Activated naive CD8-positive, alpha-beta T cell treated with anti-CD3 and anti-CD28 coated beads, Interleukin-2, amount 10 ng/mL, durations not matched to agents 7 days and 5 days (primary cell): Measurements from ENCODE around the gene CAV2. TPM values are rescaled to one million over a fixed set of nuclear protein-coding genes. Genes with fewer than 3 reads are reported as not detected.

Experiments
- ATAC-seq: fragments of 150-1000 bp; cut with Tn5 transposase; one replicate; pipeline ENCODE4 v1.10.0; 2021; ENCODE audit warnings: low read depth, moderate library complexity
- POLR2A ChIA-PET: fragments of 350-600 bp; sonication (Branson Sonifier 250); formaldehyde crosslinking; loops from one replicate; lab custom pipeline; 2021; ENCODE audit warnings: antibody characterized with exemption; lab: Charles Lee
- DNase-seq: peaks from one replicate; pipeline ENCODE4 v3.0.0; 2021
- H3K27ac Mint-ChIP-seq: one replicate; pipeline ENCODE4 v1.8.0; 2022; ENCODE audit warnings: mild to moderate bottlenecking, mixed read lengths
- H3K27me3 Mint-ChIP-seq: one replicate; pipeline ENCODE4 v1.8.0; 2022; ENCODE audit warnings: mild to moderate bottlenecking, moderate library complexity, mixed read lengths
- H3K36me3 Mint-ChIP-seq: one replicate; pipeline ENCODE4 v1.8.0; 2021; ENCODE audit warnings: mild to moderate bottlenecking, mixed read lengths
- H3K4me1 Mint-ChIP-seq: one replicate; pipeline ENCODE4 v1.8.0; 2021; ENCODE audit warnings: mixed read lengths
- H3K4me3 Mint-ChIP-seq: one replicate; pipeline ENCODE4 v1.8.0; 2022; ENCODE audit warnings: mild to moderate bottlenecking, moderate library complexity, mixed read lengths
- H3K9me3 Mint-ChIP-seq: one replicate; pipeline ENCODE4 v1.8.0; 2021; ENCODE audit warnings: mixed read lengths
- total RNA-seq, 2 experiments: library from RNA; stranded (reverse); gene quantifications; one replicate each; pipeline ENCODE4 v1.2.3, GENCODE V29; 2021

Gene CAV2
- total RNA-seq, 2 experiments from 2014 or later = not detected

DNA sequence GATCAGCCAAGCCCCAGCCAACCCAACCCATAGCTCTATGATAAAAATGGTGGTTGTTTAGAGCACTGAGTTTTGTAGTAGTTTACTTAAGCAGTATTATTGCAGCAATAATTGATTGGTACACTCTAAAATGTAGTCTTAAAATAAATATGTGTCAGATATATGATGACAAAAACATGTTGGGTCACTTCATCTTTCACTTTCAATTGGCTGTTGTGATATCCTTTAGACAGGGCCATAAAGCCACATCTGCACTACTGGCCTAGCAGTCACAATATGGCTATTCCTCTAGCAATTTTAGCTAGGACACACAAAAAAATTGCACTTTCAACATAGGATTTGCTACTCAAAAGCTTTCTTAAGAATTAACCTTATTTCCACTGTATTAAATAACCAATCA is 19.4 kb downstream of the CAV2 start:
- H3K4me1 Mint-ChIP-seq = no peaks in the 10 kb centered on the region
- DNase-seq (no peak), ATAC-seq (no peak)
- H3K36me3 Mint-ChIP-seq = no peaks in the 10 kb centered on the region
- no peaks in the 10 kb centered on the region for H3K9me3 Mint-ChIP-seq
- POLR2A ChIA-PET = no interaction called here
- H3K4me3 Mint-ChIP-seq = no peak overlapping the region
- peaks cover 29% of the 10 kb centered on the region for H3K27me3 Mint-ChIP-seq
- no peak overlapping the region for H3K27ac Mint-ChIP-seq

DNA sequence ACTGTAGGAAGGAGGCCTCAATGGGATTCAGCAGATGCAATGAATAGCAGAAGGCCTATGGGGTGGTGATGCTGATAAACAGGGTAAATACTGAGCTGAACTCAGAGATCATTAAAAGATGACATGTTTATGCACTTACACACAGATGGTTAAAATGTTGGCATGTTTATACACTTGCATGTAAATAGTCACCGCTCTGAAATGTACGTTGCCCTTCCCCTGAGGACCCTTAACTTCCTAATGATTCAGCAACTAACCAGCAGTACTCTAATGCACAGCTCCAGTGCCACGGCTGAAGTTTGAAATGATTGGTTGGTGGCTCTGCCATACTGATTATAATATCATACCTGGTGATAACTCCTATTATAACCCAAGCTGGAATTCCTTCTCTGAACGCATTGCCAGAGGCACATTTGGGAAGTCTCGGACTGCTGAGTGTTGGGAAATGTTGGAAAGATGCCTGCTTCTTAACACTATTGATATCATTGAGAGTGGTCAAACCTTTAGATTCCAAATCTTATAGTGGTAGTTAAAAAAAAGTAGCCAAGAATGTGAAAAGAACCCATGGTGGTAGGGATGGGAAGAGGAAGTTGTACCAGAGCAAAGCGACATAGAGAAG is 21.6 kb downstream of the CAV2 start:
- ATAC-seq (no peak), DNase-seq (no peak)
- Mint-ChIP-seq H3K4me3 (no peak overlapping the region), H3K27ac (no peak overlapping the region), H3K27me3 (peaks cover 48% of the 10 kb centered on the region), H3K4me1 (peaks cover 11% of the 10 kb centered on the region), H3K36me3 (no peaks in the 10 kb centered on the region), H3K9me3 (no peaks in the 10 kb centered on the region)
- POLR2A ChIA-PET = no interaction called here

DNA sequence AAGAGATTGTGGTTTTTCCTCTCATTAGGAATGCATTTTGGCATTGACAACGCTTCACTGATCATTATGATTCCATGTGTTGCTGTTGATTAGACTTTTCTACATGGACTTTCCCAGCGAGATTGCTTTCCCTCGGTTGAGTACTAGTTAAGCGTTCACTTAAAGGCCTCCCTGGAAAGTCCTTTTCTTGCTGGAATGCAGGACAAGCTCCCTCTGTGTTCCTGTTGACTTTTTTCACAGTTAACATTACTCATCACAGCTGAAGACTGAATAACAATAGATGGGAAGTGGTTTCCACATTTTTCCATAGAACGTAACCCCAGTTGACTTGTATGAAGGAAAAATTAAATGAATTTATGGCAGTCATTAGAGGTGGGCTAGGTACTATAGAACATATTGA is 22.7 kb downstream of the CAV2 start:
- no peaks in the 10 kb centered on the region for H3K9me3 Mint-ChIP-seq
- no peak overlapping the region for H3K4me3 Mint-ChIP-seq
- DNase-seq (no peak), ATAC-seq (no peak)
- H3K4me1 Mint-ChIP-seq = peaks cover 18% of the 10 kb centered on the region
- H3K27ac Mint-ChIP-seq = no peak overlapping the region
- POLR2A ChIA-PET = no interaction called here
- peaks cover 58% of the 10 kb centered on the region for H3K27me3 Mint-ChIP-seq
- no peaks in the 10 kb centered on the region for H3K36me3 Mint-ChIP-seq

DNA sequence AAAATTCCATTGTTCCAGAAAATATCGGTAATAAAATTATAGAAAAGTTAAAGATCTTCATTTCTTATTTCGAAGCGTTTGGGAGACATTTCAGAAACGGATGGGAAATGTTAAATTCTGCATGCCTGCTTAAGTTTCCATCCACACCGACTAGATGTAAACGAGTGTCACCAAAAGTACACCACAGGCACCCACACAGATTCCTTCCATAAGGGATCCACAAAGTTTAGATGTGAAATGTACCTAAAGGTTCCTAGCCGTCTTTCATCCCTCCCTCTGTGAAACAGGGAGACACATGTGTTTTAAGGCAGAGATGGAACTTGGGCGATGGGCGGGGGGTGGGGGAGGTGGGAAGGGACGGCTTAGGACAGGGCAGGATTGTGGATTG is 24.7 kb downstream of the CAV2 start:
- peaks cover 18% of the 10 kb centered on the region for H3K4me1 Mint-ChIP-seq
- H3K4me3 Mint-ChIP-seq = peak overlapping the region; percentile 22
- no peaks in the 10 kb centered on the region for H3K9me3 Mint-ChIP-seq
- DNase-seq (no peak), ATAC-seq (no peak)
- peaks cover 75% of the 10 kb centered on the region for H3K27me3 Mint-ChIP-seq
- POLR2A ChIA-PET = no interaction called here
- H3K27ac Mint-ChIP-seq = no peak overlapping the region
- H3K36me3 Mint-ChIP-seq = no peaks in the 10 kb centered on the region

DNA sequence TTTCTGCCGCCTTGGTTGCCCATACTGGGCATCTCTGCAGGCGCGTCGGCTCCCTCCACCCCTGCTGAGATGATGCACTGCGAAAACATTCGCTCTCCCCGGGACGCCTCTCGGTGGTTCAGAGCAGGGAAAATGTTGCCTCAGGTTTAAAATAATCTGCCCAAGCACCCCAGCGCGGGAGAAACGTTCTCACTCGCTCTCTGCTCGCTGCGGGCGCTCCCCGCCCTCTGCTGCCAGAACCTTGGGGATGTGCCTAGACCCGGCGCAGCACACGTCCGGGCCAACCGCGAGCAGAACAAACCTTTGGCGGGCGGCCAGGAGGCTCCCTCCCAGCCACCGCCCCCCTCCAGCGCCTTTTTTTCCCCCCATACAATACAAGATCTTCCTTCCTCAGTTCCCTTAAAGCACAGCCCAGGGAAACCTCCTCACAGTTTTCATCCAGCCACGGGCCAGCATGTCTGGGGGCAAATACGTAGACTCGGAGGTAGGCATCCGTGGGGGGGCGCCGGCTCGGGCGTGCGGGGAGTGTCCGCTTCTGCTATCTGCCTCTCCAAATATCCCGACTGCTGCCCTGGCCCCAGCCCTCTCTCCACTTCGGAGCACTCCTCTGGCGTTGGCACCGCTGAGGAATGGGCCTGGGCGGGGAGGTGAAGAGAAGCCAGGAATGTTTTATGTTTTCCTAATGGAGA is 25.2 kb downstream of the CAV2 start, which contains the start of gene CAV1:
Gene CAV1 (plus strand): TSS at position 428 of the 689 bp plus-strand sequence. CDS start 27 bp downstream, at position 455.
- H3K27me3 Mint-ChIP-seq = peaks cover 76% of the 10 kb centered on the region
- no peaks in the 10 kb centered on the region for H3K36me3 Mint-ChIP-seq
- POLR2A ChIA-PET = no interaction called here
- H3K27ac Mint-ChIP-seq = peak within 1 kb of the TSS; percentile 17
- ATAC-seq = peak; percentile 23
- no peaks in the 10 kb centered on the region for H3K9me3 Mint-ChIP-seq
- peaks cover 18% of the 10 kb centered on the region for H3K4me1 Mint-ChIP-seq
- peak; percentile 43 for DNase-seq
- peak within 1 kb of the TSS; percentile 87 for H3K4me3 Mint-ChIP-seq

DNA sequence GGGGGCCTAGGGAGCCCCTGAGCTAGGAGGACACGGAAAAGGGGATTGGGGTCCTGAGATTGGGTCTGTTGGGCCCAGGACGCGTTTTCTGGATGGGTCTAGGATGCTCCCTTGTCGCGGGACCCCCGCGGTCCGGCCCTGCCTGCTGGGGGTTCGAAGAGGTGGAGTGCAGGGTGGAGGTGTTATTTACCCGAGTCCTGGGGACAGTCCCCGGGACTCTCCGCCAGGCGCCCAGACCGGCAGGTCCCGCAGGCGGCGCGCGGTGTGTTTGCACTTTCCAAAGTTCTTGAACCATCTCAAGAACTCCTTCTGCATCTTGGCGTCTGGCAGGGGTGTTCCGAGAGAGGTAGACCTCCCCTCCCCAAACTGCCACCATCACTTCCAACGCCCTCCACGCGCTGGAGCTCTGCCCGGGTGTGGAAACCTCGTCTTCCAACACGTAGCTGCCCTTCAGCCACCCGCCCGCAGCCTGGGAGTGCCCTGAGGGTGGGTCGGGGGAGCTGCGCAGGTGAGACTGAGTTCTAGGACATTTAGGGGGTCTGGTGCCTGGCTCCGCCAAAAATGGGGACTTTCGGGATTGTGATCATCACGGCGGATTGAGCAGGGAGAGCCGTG is 25.9 kb downstream of the CAV2 start:
- peaks cover 74% of the 10 kb centered on the region for H3K27me3 Mint-ChIP-seq
- ATAC-seq (no peak), DNase-seq (peak; percentile 54)
- POLR2A ChIA-PET = interaction anchor here (0.6 kb wide), 1 partner anchor 12 kb away, joined by 4 read pairs; no protein-coding TSS in a partner anchor
- no peaks in the 10 kb centered on the region for H3K9me3 Mint-ChIP-seq
- H3K4me1 Mint-ChIP-seq = peaks cover 18% of the 10 kb centered on the region
- no peaks in the 10 kb centered on the region for H3K36me3 Mint-ChIP-seq
- H3K4me3 Mint-ChIP-seq = peak overlapping the region; percentile 87
- peak overlapping the region; percentile 17 for H3K27ac Mint-ChIP-seq

DNA sequence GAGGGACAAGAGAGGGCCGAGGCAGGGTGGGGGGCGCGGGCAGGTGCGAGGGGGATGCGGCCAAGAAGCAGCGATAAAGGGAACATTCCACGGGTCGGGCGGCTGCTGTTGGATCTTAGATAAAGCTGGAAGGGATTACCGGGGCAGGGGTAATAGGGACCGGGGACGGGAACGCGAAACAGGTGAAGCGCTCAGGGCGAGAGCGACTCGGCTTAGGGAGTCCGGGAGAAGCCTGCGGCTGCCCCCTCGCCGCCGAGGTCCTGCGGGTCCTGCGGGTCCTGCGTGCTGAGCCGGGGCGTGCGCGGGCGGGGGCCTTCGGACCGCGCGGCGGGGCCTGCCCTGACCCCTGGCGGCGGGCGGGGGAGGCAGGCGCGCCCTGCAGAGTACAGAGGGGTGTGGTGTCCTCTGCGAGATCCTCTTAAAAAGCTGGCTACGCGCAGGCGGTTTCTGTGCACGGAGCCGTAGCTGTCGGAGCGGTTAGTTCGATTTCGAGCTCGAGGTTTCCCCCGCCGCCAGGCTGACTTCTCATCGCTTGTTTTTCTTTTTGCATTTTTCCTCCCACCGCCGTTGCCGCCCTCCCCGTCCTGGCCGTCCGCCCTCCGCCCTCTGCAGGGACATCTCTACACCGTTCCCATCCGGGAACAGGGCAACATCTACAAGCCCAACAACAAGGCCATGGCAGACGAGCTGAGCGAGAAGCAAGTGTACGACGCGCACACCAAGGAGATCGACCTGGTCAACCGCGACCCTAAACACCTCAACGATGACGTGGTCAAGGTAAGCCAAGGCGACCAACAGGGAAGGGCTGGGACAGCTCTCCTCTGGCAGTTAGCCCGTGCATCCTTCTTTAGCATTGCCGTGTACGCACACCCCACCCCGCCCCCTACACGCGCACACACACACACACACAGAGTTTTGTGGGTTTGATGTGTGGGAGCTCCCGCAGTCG is 26.6 kb downstream of the CAV2 start:
- peaks cover 18% of the 10 kb centered on the region for H3K4me1 Mint-ChIP-seq

DNA sequence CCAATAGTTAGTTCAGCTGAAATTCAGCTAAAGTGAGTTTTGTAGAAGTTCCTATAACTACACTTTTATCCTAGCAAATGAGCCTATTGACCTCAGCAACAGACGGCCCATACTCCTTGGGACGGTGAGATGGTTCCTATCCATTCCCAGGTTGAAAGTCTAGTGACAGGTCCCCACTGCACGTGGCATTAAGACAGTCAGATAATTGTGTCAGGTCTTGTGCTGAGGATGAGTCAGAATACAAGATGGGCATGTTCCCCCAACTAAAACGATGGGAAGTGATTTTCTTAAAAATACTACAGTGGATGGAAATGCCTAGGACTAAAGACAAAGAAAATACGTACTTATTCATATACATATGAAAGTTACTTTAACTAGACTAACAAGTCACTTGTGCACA is 27.4 kb downstream of the CAV2 start:
- ATAC-seq (no peak), DNase-seq (no peak)
- Mint-ChIP-seq H3K4me1 (peaks cover 18% of the 10 kb centered on the region), H3K36me3 (no peaks in the 10 kb centered on the region), H3K9me3 (no peaks in the 10 kb centered on the region), H3K27me3 (peaks cover 69% of the 10 kb centered on the region), H3K4me3 (peak overlapping the region; percentile 87), H3K27ac (no peak overlapping the region)
- POLR2A ChIA-PET = no interaction called here

More for the DNA sequence above, 26.6 kb downstream of the CAV2 start:
- H3K4me3 Mint-ChIP-seq = peak overlapping the region; percentile 87
- ATAC-seq = peak; percentile 95
- H3K36me3 Mint-ChIP-seq = no peaks in the 10 kb centered on the region
- peaks cover 73% of the 10 kb centered on the region for H3K27me3 Mint-ChIP-seq
- POLR2A ChIA-PET = interaction anchor here (0.6 kb wide), 1 partner anchor 11 kb away, joined by 4 read pairs; no protein-coding TSS in a partner anchor
- peak overlapping the region; percentile 17 for H3K27ac Mint-ChIP-seq
- DNase-seq = peak; percentile 82
- H3K9me3 Mint-ChIP-seq = no peaks in the 10 kb centered on the region

DNA sequence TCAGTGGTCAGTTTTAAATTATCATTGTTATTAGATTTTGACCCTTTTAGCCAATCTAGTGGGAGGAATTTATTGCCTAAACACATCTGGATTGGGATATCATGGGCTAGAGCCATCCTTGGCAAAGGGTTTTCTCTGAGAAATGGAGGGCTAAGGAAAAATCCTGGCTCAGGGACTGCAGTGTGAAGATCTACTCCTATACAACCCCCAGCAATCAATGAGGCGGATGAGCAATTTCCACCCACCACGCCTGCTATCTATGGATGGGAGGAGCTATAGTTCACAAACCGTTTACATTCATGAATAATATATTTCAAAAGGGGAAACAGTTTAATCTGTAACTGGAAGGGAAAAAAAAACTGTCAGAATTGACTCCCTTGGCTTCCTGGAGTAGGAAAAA is 28.0 kb downstream of the CAV2 start:
- ATAC-seq (no peak), DNase-seq (no peak)
- H3K36me3 Mint-ChIP-seq = no peaks in the 10 kb centered on the region
- peaks cover 18% of the 10 kb centered on the region for H3K4me1 Mint-ChIP-seq
- no peak overlapping the region for H3K27ac Mint-ChIP-seq
- no peaks in the 10 kb centered on the region for H3K9me3 Mint-ChIP-seq
- POLR2A ChIA-PET = no interaction called here
- no peak overlapping the region for H3K4me3 Mint-ChIP-seq
- H3K27me3 Mint-ChIP-seq = peaks cover 72% of the 10 kb centered on the region

DNA sequence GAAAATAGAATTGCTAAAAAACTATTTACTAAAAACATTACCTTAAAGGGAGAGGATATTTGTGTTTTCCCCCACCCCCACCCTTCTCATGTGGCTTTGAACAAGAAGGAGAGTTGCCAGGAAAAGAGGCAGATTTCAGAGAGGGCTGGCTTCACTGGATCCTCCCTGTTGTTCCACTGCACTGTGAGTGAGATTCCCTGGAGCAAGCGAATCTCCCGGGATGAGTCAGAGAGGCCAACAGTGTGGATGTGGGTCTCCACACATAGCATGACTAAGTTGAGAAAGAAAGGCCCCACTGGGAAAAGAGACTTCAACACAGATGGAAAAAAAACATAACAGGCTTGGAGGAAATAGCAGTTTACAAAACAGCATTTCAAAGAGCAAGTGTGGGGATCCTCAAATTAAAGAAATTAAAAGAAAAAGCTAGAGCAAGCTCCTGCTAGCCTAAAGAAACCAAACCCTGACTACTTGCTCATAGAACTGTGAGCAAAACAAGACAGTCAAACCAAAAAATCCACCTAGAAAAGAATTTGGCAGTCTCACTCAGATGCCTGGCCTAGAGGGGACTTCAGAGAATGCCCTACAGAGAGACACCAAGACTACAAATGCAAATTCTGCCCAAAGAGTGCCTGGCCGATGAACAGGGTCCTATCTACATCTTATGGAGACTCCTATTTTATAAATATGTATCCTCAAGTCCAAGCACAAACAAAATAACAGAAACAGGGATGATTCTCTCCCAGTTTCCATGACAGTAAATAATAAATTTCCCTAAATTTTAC is 28.7 kb downstream of the CAV2 start:
- no peak overlapping the region for H3K27ac Mint-ChIP-seq
- POLR2A ChIA-PET = no interaction called here
- H3K9me3 Mint-ChIP-seq = no peaks in the 10 kb centered on the region
- H3K4me3 Mint-ChIP-seq = no peak overlapping the region
- peaks cover 18% of the 10 kb centered on the region for H3K4me1 Mint-ChIP-seq
- no peak for DNase-seq
- ATAC-seq = no peak
- H3K36me3 Mint-ChIP-seq = no peaks in the 10 kb centered on the region
- H3K27me3 Mint-ChIP-seq = peaks cover 67% of the 10 kb centered on the region

DNA sequence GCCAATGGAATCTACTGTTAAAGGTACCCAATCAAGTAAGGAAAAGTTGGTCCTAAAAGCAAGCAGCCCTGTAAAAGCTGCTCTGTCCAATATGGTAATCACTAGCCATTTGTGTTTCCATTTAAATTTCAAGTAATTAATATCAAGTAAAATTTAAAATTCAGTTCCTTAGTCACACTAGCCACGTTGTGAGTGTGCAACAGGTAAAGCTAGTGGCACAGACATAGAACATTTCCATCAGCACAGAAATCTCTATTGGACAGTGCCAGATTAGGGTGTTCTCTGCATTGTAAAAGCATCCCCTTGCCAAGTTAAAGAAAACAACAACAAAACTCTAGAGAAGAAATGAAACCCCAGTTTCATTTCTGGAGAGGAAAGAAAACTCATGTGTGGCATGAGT is 29.7 kb downstream of the CAV2 start:
- ATAC-seq (no peak), DNase-seq (no peak)
- Mint-ChIP-seq H3K4me3 (no peak overlapping the region), H3K4me1 (peaks cover 18% of the 10 kb centered on the region), H3K27ac (no peak overlapping the region), H3K9me3 (no peaks in the 10 kb centered on the region), H3K36me3 (no peaks in the 10 kb centered on the region), H3K27me3 (peaks cover 57% of the 10 kb centered on the region)
- POLR2A ChIA-PET = no interaction called here

DNA sequence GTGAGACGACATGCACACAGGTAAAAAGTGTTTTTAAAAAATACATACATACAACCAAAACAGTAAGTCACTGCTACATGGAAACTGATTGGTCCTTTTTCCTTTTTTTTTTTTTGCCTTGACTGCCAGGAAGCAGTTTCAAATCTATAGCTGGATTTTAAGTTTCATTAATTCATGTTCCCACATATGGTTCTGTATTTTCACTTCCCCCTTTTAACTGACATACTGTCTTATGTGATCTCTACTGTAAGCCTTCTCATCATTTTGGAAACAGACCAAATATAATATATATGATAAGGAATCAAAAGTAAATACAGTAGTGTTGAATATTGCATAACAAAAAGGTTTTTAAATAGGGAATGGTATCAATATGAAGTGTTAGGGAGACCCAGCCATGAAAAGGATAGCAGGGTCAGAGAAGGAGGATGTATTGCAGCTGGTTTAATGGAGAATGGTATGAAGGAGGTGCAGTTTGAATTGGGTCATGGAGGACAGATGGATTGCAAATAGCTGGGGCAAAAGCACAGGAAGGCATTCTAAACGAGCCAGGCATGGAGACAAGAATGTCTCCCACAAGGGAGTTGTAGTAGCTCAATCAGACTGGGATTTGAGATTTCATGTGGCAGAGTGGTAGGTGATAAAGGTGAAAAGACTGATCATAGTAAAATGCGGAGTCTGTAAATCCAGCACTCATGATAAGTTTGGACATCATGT is 30.7 kb downstream of the CAV2 start:
- Mint-ChIP-seq H3K4me1 (peaks cover 11% of the 10 kb centered on the region), H3K27me3 (peaks cover 48% of the 10 kb centered on the region), H3K27ac (no peak overlapping the region), H3K9me3 (no peaks in the 10 kb centered on the region), H3K36me3 (no peaks in the 10 kb centered on the region), H3K4me3 (no peak overlapping the region)
- ATAC-seq (no peak), DNase-seq (no peak)
- POLR2A ChIA-PET = no interaction called here
